ENCODE measurements around the gene ADARB1.
"Not testable (repeated sequence)": the region's sequence is repeated elsewhere in the genome, so short reads cannot be mapped to it uniquely, and the experiment has no call there.

ADARB1 gene, protein sequence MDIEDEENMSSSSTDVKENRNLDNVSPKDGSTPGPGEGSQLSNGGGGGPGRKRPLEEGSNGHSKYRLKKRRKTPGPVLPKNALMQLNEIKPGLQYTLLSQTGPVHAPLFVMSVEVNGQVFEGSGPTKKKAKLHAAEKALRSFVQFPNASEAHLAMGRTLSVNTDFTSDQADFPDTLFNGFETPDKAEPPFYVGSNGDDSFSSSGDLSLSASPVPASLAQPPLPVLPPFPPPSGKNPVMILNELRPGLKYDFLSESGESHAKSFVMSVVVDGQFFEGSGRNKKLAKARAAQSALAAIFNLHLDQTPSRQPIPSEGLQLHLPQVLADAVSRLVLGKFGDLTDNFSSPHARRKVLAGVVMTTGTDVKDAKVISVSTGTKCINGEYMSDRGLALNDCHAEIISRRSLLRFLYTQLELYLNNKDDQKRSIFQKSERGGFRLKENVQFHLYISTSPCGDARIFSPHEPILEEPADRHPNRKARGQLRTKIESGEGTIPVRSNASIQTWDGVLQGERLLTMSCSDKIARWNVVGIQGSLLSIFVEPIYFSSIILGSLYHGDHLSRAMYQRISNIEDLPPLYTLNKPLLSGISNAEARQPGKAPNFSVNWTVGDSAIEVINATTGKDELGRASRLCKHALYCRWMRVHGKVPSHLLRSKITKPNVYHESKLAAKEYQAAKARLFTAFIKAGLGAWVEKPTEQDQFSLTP

DNA sequence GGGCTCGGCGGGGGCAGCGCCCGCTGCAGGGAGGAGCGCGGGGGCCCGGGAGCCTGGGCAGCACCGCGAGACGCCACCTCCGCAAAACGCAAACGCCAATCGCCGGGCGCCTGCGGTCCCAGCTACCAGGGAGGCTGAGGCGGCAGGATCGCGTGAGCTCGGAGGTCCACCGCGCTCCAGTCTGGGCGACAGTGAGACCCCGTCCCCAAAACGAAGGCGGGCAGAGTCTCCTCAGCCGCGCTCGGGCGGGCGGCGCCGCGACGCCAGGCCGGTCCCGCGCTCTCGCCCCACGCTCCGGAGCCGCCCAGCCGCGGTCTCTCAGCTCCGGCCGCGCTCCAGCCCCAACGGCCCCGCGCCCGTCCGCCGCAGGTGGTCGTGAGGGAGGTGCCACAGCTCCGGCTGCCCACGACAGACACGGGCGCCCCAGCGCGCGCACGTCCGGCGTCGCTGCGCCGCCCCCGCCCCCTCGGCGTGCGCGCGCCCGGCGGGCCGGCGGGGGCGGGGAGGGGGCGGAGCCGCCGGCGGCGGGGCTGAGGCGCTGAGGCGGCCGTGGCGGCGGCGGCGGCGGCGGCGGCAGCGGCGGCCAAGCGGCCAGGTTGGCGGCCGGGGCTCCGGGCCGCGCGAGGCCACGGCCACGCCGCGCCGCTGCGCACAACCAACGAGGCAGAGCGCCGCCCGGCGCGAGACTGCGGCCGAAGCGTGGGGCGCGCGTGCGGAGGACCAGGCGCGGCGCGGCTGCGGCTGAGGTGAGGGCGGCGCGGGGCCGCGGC, at the start of gene ADARB1:
TSS of gene ADARB1 (plus strand) at position 533 of the 770 bp plus-strand sequence. CDS start 97,077 bp downstream, outside the sequence.
- DNase-seq, result peak; percentile 73

DNA sequence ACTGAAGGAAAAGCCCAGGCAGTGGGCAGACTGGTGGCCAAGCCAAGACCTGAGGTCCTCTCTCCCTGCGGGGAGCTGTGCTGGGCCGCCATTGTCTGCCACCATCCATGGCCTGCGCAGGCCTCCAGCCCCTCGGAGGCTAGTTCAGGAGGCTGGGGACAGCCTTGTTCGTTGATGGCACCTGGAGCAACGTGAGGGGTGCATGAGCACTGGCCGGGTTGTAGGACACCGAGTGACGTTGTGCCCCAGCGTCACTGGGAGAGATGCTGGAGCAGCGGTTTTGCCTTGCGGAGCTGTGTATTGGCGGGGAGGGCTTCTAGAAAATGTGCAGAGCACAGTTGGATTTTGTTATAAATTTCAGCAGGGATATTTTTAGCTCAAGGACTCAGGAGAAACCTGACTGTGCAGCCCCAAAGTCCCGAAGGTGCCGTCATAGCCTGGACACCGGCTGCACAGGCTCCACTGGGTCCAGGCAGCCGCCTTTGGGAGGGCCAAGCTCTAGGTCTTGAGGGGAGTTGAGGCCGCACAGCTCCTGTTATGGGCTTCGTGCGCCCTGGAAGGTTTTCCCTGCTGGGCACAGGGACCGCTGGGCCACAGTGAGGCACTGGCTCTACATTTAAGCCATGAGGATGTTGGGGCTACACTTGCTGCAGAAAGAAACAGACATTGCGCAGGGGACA, 48.2 kb upstream of the ADARB1 start:
- no peak for DNase-seq

- no peak for DNase-seq
Measured at GRCh38 chr21:45026826-45027225, 47.6 kb upstream of the ADARB1 start.

DNA sequence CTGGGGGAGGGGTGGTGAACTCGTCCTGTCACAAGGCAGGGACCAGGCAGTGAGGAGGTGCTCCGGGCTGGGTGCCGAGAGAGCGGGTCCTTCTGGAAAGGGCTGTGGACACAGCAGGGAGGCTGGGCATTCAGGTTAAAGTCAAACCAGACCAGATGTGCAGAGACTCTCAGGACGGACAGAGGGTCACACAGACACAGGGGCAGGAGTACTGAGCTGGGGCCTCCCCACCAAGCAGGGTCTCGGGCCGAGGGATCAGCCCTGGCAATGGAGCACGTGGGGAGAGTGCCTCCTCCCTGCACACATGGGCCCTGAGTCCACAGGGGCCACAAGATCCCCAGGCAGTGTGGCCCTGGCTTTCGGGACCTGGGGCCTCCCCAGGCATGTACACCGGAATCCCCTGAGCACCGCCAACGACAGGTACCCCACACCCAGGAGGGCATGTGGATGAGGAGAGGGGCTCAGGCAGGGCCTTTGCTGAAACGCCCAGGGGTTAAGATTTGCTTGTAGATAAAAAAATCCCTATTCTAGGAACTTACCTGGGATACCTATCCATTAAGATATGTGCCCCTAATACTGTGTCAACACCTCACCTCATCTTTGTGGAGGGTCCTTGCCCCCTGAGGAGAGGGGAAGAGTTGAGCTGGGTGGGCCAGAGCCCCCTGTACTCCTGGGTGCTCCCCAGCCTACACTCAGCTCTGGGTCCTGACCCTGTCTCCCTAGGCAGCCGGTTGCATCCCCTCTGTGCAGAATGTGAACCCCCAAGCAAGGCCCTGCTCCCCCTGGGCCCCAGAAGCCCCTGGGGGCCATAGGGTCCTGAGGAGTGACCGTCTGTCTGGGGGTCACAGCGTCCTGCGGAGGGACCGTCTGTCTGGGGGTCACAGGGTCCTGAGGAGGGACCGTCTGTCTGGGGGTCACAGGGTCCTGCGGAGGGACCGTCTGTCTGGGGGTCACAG, 46.9 kb upstream of the ADARB1 start:
- no peak for DNase-seq

DNA sequence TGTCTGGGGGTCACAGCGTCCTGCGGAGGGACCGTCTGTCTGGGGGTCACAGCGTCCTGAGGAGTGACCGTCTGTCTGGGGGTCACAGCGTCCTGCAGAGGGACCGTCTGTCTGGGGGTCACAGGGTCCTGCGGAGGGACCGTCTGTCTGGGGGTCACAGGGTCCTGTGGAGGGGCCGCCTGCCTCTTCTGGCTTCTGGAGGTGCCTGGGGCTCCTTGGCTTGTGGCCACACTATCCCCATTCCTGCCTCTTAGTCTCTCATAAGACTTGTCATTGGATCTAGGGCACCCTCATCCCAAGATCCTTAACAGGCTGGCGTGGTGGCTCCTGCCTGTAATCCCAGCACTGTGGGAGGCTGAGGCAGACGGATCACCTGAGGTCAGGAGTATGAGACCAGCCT, 45.7 kb upstream of the ADARB1 start:
- DNase-seq, result not testable (repeated sequence)

DNA sequence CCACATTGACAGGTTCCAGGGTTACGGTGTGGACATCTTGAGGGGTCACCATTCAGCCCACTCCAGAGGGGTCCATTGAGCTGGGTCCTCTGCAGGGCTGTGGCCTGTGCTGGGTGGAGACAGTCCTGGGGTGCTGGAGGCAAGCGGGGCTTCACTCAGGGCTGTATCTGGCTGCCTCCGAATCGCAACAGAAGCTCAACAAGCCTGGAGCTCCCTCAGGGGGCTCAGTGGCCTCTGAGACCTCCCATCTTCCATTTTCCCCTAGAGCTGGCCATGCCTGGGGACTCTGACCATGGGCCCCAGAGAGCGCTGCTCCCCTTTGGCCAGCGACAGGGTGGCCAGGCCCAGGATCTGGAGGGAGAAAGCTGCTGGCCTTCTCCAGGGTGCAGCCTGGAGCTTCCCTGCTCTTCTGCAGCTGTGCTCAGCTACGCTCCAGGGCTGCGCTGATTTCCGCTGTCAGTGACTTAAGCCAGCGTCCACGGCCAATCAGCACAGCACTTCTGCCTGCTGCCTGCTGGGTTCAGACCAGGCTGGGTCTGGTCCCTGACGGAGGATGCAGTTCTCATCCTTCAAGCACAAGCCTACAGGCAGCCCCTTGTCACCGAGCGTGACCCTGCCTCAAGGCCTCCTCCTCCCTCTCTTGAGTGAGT, 45.0 kb upstream of the ADARB1 start:
- no peak for DNase-seq

DNA sequence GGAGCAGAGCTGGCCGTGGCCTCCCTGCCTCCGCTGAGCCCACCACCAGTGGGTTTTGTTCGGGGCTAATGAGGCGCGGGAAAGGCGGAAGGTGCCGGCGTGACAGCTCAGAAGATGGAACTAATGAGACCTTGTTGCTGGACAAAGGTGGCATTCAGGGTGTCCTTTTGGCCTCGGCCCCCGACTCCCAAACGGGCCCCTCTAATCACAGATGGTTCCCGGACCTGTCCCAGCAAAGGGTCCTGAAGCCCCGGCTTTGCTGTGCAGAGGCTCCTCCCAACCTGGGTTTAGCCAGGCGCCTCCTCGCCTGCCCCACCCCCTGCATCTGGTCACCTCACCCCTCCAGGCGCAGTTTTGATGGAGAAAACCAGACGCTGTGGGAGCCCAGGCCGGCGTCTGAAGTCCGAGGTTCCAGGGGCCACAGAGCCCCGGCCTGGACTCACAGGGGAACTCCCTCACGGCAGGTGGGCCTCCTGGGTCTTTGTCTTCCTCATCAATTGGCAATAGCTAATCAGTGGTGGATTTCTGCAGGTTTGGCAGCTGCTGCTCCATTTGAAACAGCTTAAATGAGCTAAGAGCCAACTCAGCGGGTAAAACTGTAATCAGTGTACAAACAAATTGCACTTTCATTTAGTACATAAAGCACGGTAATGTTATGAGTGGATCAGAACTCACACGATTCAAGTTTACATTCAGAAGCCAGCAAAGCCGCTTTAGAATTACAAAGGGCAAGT, 44.3 kb upstream of the ADARB1 start:
- DNase-seq, result no peak

DNA sequence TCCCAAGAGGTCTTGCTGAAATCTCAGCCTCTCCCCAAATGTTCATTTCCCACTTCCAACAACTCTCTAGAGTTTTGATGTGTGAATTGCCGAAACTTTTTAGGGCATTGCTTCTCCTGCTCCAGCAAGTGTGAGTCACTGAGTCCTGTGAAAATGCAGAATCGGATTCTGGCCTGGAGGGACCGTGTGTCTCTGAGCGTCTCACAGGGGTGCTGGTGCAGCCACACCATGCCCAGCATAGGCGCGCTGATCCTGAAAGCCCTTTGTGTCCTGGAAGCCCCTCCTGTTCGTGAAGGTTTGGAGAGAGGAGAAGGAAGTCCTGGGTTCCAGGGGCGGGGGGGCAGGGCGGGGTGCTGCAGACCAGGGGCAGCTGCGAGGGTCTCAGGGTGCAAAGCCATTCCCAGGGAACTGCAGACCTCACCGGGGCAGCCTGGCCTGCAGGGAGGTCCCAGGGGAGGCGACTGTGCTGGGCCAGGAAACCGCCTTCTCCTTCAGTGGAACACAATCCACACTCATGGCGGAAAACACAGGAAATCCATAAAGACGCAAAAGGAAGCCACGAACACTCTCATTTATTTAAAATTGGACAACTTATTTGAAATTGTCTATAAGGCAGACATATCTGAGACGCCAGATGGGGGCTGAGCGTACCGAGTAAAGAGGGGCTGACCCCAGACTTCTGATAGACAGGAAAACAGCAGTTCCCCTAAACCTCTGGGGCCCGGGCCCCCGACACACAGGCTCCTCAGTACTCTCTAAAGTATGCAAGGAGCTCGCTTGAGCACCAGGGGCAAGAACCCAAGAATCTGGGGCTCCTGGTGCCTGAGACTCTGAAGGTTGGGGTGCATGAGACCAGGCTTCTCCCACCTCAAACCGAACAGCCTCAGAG, 43.5 kb upstream of the ADARB1 start:
- DNase-seq, result no peak

DNA sequence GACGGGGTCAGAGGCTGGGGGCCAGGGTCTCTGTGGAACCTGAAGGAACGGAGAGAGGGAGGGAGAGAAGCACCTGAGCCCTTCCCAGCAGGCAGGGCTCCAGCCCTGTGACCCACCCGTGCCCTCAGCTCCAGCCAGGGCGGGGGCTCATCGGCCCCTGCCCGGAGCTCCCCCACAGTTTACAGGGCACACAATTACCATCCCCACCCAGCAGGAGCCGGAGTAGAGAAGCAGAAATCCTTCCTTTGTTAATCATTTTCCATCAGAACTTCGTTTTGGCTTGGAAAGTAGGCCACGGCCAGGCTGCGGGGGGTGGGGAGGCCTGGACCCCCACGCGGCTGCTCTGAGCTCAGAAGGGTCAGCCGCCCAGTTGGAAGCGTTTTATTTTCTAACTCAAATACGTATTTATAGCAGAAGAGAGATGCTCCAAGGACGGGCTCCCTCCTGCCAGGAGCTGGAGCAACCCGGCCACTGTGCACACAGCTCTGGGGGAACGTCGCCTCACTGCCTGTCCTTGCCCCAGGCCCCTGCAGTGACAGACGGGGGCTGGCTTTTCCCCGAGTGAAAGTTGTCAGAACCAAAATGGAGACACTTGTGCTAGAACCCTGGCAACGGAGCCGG, 42.7 kb upstream of the ADARB1 start:
- DNase-seq, result no peak

- no peak for DNase-seq
Measured at GRCh38 chr21:45032332-45032731, 42.0 kb upstream of the ADARB1 start.

DNA sequence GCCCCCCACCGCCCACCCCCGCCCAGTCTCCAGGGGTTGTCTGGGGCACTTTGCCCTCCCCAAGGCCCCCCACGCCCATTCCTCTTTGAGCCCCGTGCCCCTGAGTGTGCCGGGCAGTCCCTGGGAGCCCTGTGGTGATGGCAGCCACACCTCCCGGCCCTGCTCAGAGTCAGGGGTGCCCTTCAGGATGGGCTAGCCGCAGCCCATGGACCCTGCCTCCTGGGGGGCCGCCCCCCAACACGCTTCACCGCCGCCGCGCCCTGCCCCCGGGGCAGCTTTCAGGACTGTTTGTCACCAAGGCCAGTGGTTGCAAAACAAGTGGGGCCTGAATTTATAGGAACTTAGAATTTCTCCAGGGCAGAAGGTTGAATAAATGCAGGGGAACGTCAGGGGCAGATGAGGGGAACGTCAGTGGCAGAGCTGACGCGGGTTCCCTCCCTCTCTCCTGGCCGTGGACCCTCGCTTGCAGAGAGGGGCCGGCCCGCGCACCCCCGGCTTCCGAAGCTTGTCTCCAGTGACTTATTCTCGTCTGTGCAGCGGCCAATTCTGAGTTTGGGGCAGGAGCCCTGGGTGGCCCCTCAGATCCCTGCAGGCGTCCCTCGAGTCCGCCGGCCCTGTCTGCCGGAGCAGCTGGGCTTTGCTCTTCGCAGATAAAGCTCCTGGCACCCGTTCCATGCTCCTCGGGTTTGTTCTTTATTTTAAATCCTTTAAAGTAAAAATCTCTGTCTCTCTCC, 41.2 kb upstream of the ADARB1 start:
- no peak for DNase-seq

GRCh38 chr21:45033791-45034555, 40.4 kb upstream of the ADARB1 start:
- no peak for DNase-seq

GRCh38 chr21:45034556-45035476, 39.6 kb upstream of the ADARB1 start:
- no peak for DNase-seq

DNA sequence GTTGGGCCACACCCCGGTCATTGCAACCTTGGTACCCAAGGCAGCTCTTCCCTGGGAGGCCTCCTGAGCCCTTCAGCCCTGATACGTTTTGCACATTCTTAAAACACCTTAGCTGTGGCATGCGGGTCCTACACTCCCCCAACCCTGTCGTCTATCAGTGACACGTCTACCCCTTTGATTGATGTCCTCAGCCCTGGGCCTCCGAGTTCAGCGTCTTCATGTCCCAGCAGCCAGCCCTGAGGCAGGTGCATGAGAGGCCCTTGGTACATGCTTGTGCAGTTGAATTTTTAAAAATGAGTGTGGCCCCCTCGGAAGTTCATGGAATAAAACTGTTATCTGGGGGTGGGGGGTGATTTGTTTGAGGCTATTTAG, 38.9 kb upstream of the ADARB1 start:
- DNase-seq, result no peak

- no peak for DNase-seq
Measured at GRCh38 chr21:45036630-45037029, 37.8 kb upstream of the ADARB1 start.

DNA sequence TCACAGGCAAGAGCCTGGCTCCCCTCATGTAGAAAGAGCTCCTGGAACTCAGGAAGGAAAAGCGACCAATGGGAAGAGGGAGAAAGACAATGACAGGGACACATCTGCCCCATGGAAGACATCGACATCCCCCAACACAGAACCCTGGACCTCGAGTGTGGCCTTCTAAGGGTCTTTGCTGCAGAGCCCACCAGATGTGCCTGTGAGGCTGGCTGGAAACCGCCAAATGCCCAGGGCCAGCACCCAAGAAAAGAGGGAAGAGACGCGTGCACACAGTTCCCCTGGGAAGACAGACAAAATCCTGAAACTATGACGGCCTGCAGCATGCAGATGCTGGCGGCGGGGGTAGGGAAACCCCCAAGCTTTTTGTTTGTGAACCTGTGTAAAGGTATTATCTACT, 36.4 kb upstream of the ADARB1 start:
- DNase-seq, result no peak

All from activated CD4-positive, alpha-beta T cell treated with anti-CD3 and anti-CD28 coated beads, Interleukin-2, Interleukin-6, amounts not matched to agents 100 ng/mL and 50 ng/mL, durations not matched to agents 16 hours and 8 hours (primary cell).